ENCODE data around the gene HSPB6. TPM values are rescaled to one million over a fixed set of nuclear protein-coding genes. Genes with fewer than 3 reads are reported as not detected.

HSPB6 gene
- total and polyA plus RNA-seq, 2 of the 8 experiments (the other 6 are each of a cell fraction or from before 2014, with no cell fraction given): 0.91 TPM; not detected in 1

GRCh38 chr19:35719402-35720162, 37.2 kb downstream of the HSPB6 start:
- peaks cover 14 to 37% (median 22%) of the 10 kb centered on the region in 4 experiments for H3K36me3 ChIP-seq (ENCODE audit: control insufficient read depth in 2 of 4, insufficient read depth in 4 of 4, low read length in 3 of 4)
- peak overlapping the region; percentile 29 for H4K8ac ChIP-seq (ENCODE audit: extremely low read depth, insufficient read depth, low read length)
- H3K27me3 ChIP-seq (replicated peaks in 1 of 4; ENCODE audit: control insufficient read depth in 3 of 4, extremely low read depth in 1 of 4, insufficient read depth in 3 of 4, low read length in 3 of 4): no peaks in the 10 kb centered on the region
- H3K9me3 ChIP-seq (ENCODE audit: insufficient read depth in 2 of 2, low read depth in 1 of 2, low read length in 1 of 2): no peaks in the 10 kb centered on the region
- no peak overlapping the region for H4K5ac ChIP-seq (ENCODE audit: insufficient read length, low read depth, low read length)
- H3K27ac ChIP-seq (ENCODE audit: low read depth, low read length): no peak overlapping the region
- H3K23ac ChIP-seq (ENCODE audit: insufficient read length): no peak overlapping the region
- H3K4me1 ChIP-seq (replicated peaks in 1 of 4; ENCODE audit: control insufficient read depth in 3 of 4, insufficient read depth in 4 of 4, low read length in 3 of 4): peaks cover 0 to 21% (median 14%) of the 10 kb centered on the region in 4 experiments; a peak in 6 of 7 replicates
- peaks cover 13% of the 10 kb centered on the region for H3K23me2 ChIP-seq (ENCODE audit: low read depth, low read length)
- H2BK15ac ChIP-seq (ENCODE audit: low read length): no peak overlapping the region
- peaks cover 0 to 20% of the 10 kb centered on the region in 2 experiments; a peak in 3 of 4 replicates for H3K79me2 ChIP-seq (ENCODE audit: control insufficient read depth in 1 of 2, insufficient read depth in 2 of 2, low read length in 2 of 2)
- H3K4me2 ChIP-seq (ENCODE audit: insufficient read depth in 1 of 2, low read depth in 2 of 2, low read length in 2 of 2): peak overlapping the region; percentile 80 to 97
- no peak overlapping the region for H2BK5ac ChIP-seq (ENCODE audit: low read depth, low read length)
- FAIRE-seq: no peak
- 91% methylated on average over 29 of the region's 32 CpGs; no CpG with 5 or more reads in 1 of the 2 experiments for WGBS, 2 experiments (ENCODE audit: extremely low coverage in 1 of 2, insufficient coverage in 1 of 2, insufficient read length in 1 of 2, insufficient replicate concordance in 2 of 2, low coverage in 1 of 2, low lambda C conversion rate in 2 of 2, missing lambda C conversion rate in 1 of 2)
- H3K4ac ChIP-seq (replicated peaks; ENCODE audit: insufficient read length, low read depth, low read length): no peak overlapping the region
- CTCF ChIA-PET (ENCODE audit: partially characterized antibody): interaction anchor here (0.7 to 11.8 kb wide), 6 partner anchors 19 to 253 kb away, joined by 3 to 80 read pairs (median 4); partner anchors contain the start of gene IGFLR1
- no peak for DNase-seq (ENCODE audit: low read depth in 1 of 2, low spot score in 2 of 2)
- peak overlapping the region in 2 of 4 experiments; percentile 70 to 89; a peak in 3 of 8 replicates for H3K4me3 ChIP-seq (ENCODE audit: extremely low read depth in 1 of 4, insufficient read depth in 2 of 4, low read depth in 3 of 4, low read length in 4 of 4)
- no peak overlapping the region for H4K91ac ChIP-seq (replicated peaks; ENCODE audit: insufficient read length, low read length)
- H2AK5ac ChIP-seq (ENCODE audit: low read depth, low read length): no peak overlapping the region
- H2BK20ac ChIP-seq (ENCODE audit: low read length): no peak overlapping the region
- no peak overlapping the region for H3K14ac ChIP-seq (ENCODE audit: insufficient read length)
- no peak overlapping the region for H2BK12ac ChIP-seq (ENCODE audit: low read depth, low read length)
- H4K20me1 ChIP-seq (replicated peaks in 1 of 2; ENCODE audit: control insufficient read depth in 1 of 2, insufficient read depth in 2 of 2, low read length in 2 of 2): peaks cover 7 to 11% of the 10 kb centered on the region in 2 experiments
- H3K79me1 ChIP-seq (ENCODE audit: low read depth, low read length): peaks cover 8% of the 10 kb centered on the region
- no peak overlapping the region for H3K9ac ChIP-seq (replicated peaks in 1 of 4; ENCODE audit: extremely low read depth in 1 of 4, low read depth in 3 of 4, low read length in 3 of 4)
- POLR2A ChIA-PET (ENCODE audit: partially characterized antibody): interaction anchor here (1.0 to 5.0 kb wide), 6 partner anchors 8 to 29 kb away, joined by 3 to 54 read pairs (median 3); partner anchors contain the start of genes LIN37, PSENEN and U2AF1L4
- no peak overlapping the region for H3K18ac ChIP-seq (ENCODE audit: extremely low read depth, low read length)
- no peak for TF ChIP-seq KDM5A (IDR thresholded peaks at IDR 0.05; ENCODE audit: low read length)
- TF ChIP-seq CTBP2 (IDR thresholded peaks at IDR 0.05; ENCODE audit: borderline replicate concordance, insufficient read depth, insufficient read length, low read length): no peak
- TF ChIP-seq BRCA1 (IDR thresholded peaks at IDR 0.05; ENCODE audit: low read depth, low read length): no peak
- TF ChIP-seq ATF2 (IDR thresholded peaks at IDR 0.05; ENCODE audit: low read length): no peak
- no peak for TF ChIP-seq CEBPB (IDR thresholded peaks at IDR 0.05; ENCODE audit: low read depth, low read length)
- no peak for TF ChIP-seq EP300 (IDR thresholded peaks at IDR 0.05; ENCODE audit: borderline replicate concordance in 1 of 2, low read depth in 2 of 2, low read length in 2 of 2)
- no peak overlapping the region for H2BK120ac ChIP-seq (replicated peaks; ENCODE audit: low read depth, low read length)
- H2AFZ ChIP-seq (ENCODE audit: low read length): no peak overlapping the region
- no peak overlapping the region for H3K56ac ChIP-seq (replicated peaks; ENCODE audit: insufficient read length, low read depth, low read length)

Measured in H1 (cell line).